Activated naive CD8-positive, alpha-beta T cell treated with anti-CD3 and anti-CD28 coated beads, Interleukin-2, amount 50 U/mL, for 16 hours (primary cell): ENCODE measurements around the gene TRIM73.
"Not testable (repeated sequence)": the region's sequence is repeated elsewhere in the genome, so short reads cannot be mapped to it uniquely, and the experiment has no call there.

Experiments used
- DNase-seq: peaks from one replicate; pipeline ENCODE4 v3.0.0-alpha.2; 2020; ENCODE audit warnings: low read depth, low spot score

The TRIM73 gene

DNA sequence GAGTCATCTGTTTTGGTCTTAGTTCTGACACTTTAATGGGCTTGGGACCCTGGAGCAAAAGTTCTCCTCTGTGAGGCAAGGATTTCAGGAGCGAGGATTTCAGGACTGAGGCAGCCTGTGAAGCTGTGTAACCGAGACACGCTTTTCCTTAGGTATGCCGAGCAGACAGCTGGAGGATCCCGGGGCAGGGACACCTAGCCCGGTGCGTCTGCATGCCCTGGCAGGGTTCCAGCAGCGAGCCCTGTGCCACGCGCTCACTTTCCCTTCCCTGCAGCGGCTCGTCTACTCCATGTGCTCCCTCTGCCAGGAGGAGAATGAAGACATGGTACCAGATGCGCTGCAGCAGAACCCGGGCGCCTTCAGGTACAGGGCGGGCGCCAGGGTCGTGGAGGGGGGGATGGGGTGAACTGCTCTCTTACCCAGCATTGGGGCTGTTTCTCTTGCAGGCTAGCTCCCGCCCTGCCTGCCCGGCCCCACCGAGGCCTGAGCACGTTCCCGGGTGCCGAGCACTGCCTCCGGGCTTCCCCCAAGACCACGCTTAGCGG is 20.5 kb downstream of the TRIM73 start:
- not testable (repeated sequence) for DNase-seq

DNA sequence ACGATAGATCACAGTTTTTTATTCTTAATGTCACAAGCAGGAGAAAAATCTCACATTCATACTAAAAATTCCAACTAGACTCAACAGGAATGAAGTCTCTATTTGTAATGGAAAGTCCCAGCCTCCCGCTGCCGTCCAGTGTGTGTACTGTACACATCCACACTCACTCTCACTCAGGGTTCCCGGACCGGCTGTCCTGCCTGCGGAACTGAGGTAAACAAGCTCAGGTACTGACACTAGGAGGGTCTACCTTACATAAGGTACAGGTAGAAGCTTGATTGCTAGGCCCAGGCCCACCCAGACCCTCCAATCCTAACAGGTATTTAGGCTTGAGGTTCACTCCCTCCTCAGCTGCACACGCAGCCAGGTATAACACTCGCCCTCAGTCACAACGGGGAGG is 21.4 kb downstream of the TRIM73 start:
- DNase-seq = not testable (repeated sequence)

- DNase-seq = not testable (repeated sequence)
These were observed 22.9 kb downstream of the TRIM73 start for GRCh38 chr7:75418292-75418858.

DNA sequence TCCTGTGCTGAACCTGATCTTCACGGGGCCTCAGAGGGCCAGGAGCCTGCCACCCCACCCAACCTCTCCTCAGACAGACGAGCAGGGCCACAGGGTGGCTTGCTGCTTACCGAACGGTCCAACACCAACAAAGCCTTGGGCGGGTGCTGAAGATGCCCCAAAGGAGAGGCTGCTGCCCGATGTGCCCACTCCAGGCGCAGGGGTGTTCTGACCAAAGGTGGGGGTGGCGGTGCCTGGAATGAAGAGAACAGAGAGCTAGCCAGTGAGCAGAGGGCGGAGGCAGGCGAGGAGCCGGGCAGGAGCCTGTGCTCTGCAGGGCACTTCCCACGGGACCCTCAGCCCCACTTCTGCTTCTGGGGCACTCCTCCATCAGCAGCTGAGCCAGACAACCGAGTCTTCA is 23.8 kb downstream of the TRIM73 start:
- DNase-seq = not testable (repeated sequence)

- not testable (repeated sequence) for DNase-seq
These were observed 24.3 kb downstream of the TRIM73 start for GRCh38 chr7:75419693-75420092.

- not testable (repeated sequence) for DNase-seq
These were observed 24.7 kb downstream of the TRIM73 start for GRCh38 chr7:75420152-75420551.

DNA sequence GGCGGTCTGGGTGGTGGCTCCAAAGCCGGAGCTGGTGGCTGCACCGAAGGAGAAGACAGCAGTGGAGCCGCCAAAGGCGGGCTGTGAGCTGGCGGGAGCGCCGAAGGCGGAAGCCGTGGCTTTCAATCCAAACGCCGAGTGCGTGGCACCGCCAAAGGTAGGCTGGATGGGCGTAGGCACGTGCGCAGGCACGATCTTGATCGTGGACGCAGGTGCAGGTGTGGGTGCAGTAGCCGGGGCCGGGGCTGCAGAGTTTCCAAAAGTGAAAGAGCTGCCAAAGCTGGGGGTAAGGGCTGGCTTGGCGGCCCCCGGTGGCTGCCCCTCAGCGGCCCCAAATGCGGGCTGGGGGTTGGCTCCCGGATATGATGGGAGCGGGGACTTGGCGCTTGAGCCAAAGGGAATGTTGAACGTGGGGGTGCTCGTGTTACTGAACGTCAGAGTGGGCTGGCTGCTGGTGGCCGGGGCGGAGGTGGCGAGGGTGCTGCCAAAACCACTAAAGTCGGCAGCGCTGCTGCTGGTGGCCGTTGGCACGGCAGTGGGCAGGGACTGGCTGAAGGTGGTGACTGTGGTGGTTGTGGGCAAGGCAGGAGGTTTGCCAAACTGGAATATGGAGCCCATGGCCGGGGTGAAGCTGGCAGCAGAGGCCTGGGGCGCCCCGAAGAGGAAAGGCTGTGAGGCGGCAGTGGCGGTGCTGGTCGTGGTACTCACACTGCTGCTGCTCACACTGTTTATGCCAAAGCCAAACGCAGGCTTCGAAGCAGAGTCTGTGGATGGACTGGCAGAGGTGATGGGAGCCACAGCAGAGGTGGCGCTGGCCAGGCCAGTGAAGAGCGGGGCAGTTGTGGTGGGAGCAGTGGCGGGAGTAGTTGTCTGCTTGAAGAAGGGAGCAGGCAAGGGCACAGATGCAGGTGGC is 26.6 kb downstream of the TRIM73 start:
- not testable (repeated sequence) for DNase-seq

GRCh38 chr7:75423481-75423880 is 28.1 kb downstream of the TRIM73 start:
- DNase-seq = not testable (repeated sequence)

DNA sequence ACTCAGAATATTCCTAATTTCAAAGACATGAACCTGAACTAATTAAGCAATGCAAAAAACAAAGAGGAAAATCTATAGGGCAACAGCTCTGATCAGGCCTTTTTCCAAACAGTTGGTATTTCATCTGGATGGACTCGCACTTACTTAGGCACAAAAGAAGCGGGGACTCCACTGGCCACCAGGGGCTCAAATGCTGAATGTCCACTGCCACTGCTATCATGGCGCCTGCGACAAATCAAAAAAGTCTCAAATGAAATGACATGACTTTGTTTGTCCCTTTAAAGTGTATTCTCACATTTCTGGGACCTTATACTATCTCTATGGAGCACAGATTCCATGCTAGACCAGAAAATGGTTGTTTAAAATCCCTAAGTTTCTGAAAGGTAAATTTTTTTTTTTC is 43.6 kb downstream of the TRIM73 start:
- DNase-seq = not testable (repeated sequence)

- not testable (repeated sequence) for DNase-seq
These were observed 46.7 kb downstream of the TRIM73 start for GRCh38 chr7:75442101-75442464.

GRCh38 chr7:75442465-75443111 is 47.2 kb downstream of the TRIM73 start:
- DNase-seq = not testable (repeated sequence)

DNA sequence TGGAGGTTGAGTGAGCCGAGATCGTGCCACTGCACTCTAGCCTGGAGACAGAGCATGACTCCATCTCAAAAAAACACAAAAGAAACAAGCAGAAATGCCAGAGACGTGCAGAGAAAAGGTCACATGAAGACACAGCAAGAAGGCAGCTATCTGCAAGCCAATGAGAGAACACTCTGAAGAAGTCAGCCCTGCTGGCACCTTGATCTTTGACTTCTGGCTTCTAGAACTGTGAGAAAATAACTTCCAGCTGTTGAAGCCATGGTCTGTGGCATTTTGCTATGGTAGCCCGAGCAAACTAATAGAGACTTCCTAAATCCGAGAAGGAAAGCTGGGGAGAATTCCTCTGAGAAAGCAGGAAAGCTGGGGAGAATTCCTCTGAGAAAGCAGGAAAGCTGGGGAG is 54.5 kb downstream of the TRIM73 start:
- DNase-seq = not testable (repeated sequence)

GRCh38 chr7:75452494-75452955 is 57.1 kb downstream of the TRIM73 start:
- not testable (repeated sequence) for DNase-seq
